A549 treated with Hydrocortisone at 1 μM for 4 hours (cell line): ENCODE data around the gene DHX40. TPM values are rescaled to one million over a fixed set of nuclear protein-coding genes. Genes with fewer than 3 reads are reported as not detected.

Experiments used
- total RNA-seq: library from RNA; stranded (reverse); fragments of 200-300 nt; extraction: Qiagen RNA extraction; gene quantifications from 5 replicates; pipeline ENCODE4 v1.2.3, GENCODE V29; 2022

The DHX40 gene, protein sequence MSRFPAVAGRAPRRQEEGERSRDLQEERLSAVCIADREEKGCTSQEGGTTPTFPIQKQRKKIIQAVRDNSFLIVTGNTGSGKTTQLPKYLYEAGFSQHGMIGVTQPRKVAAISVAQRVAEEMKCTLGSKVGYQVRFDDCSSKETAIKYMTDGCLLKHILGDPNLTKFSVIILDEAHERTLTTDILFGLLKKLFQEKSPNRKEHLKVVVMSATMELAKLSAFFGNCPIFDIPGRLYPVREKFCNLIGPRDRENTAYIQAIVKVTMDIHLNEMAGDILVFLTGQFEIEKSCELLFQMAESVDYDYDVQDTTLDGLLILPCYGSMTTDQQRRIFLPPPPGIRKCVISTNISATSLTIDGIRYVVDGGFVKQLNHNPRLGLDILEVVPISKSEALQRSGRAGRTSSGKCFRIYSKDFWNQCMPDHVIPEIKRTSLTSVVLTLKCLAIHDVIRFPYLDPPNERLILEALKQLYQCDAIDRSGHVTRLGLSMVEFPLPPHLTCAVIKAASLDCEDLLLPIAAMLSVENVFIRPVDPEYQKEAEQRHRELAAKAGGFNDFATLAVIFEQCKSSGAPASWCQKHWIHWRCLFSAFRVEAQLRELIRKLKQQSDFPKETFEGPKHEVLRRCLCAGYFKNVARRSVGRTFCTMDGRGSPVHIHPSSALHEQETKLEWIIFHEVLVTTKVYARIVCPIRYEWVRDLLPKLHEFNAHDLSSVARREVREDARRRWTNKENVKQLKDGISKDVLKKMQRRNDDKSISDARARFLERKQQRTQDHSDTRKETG
- total RNA-seq, result 30.2 to 51.7 TPM (median 38.5 TPM) in 5 replicates

DNA sequence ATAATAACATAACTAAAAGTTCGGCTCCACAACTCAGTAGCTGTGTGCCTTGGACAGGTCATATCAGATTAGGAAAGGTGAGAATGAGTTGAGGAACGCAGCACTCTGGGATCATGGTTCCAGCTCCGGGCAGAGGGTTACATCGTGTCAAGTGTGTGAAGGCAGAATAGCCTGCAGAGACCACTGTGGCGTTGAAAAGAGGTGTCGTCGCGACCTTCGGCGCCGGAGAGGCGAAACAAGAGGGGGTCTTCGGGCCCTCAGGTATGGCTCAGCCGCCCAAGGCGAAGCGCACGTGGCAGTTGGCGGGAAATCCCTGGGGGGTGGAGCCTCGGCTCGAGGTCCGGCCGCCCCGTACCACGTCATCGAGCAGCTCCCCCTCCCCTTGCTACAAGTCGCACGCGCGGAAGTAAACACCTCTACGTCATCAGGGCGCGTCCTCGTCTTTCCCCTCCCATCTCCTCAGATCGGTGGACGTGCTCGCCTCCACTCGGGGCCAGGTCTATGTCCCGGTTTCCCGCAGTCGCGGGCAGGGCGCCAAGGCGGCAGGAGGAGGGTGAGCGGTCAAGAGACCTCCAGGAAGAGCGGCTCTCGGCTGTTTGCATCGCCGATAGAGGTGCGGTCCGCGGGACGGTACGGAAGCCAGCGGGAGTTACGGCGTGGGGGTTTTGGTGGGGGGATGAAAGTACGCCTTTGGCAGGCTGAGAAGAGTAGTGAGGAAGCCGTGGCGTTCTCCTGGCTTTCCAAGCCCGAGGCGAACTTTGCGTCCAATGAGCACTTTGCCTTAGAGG, at the start of gene DHX40:
Gene DHX40 (plus strand): TSS at position 440 of the 788 bp plus-strand sequence. CDS start 62 bp downstream, at position 502.

GRCh38 chr17:59619298-59620063, 54.1 kb downstream of the DHX40 start, which contains the start of gene CLTC:
Gene CLTC, plus strand, starts transcription at chr17:59619895. Its CDS starts 237 bp downstream, at chr17:59620132.

Other genes with a start within 250 kb of the DHX40 start
- gene YPEL2, start 234.0 kb upstream of the DHX40 start, total RNA-seq, result 2.0 to 3.2 TPM (median 2.8 TPM) in 5 replicates
- gene CLTC, start 54.3 kb downstream of the DHX40 start, total RNA-seq, result 173 to 248 TPM (median 185 TPM) in 5 replicates
- 98.9 to 114 TPM (median 104 TPM) in 5 replicates for gene PTRH2, start 141.8 kb downstream of the DHX40 start, total RNA-seq
- 134 to 222 TPM (median 155 TPM) in 5 replicates for gene VMP1, start 142.0 kb downstream of the DHX40 start, total RNA-seq